Tibial nerve (tissue), 3 donors: ENCODE data around the gene DLGAP1.

ENCODE experiments used
- CTCF ChIP-seq, 5 experiments: fragments of 200-600 bp in 3 of 5; fragments of 450-650 bp in 2 of 5; sonication (generic) in 3 of 5; IDR thresholded peaks; one replicate each; pipeline ENCODE4 v1.5.1; 2016 to 2019; ENCODE audit warnings: antibody characterized with exemption in 5 of 5, mild to moderate bottlenecking in 3 of 5, moderate library complexity in 2 of 5
- POLR2A ChIP-seq, 2 donors: fragments of 450-650 bp; IDR thresholded peaks; one replicate each; pipeline ENCODE4 v1.6.1; 2017; ENCODE audit warnings: antibody characterized with exemption in 2 of 2, mild to moderate bottlenecking in 2 of 2, moderate library complexity in 2 of 2

DNA sequence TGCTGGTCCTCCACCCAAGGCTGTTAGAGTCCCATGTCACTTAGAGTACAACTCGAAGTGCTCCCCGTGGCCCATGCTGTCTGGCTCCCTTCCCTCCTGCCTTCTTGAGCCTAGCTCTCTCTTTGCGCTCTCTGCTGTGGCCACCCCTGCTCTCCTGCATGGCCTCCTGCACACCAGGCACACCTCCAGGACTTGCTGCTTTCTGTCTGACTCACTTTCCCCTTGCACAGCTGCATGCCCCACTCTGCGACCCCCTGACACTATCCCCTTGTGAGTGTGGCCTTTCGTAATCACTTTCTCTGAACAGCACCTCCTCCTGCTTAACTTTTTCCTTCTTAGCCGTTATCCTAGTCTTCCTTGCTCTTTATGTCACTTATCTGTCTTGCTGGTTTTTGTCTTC is 661.6 kb downstream of the DLGAP1 start:
- TF ChIP-seq CTCF (IDR thresholded peaks at IDR 0.05) (no peak), POLR2A (IDR thresholded peaks at IDR 0.05) (no peak)
